ENCODE data around the gene MAPK1. TPM values are rescaled to one million over a fixed set of nuclear protein-coding genes. Genes with fewer than 3 reads are reported as not detected.
"Not testable (repeated sequence)": the region's sequence is repeated elsewhere in the genome, so short reads cannot be mapped to it uniquely, and the experiment has no call there.

The MAPK1 gene
- total and polyA plus RNA-seq, 2 donors (not counting 1 experiment from before 2014, with no cell fraction given) = 53.8 to 133 TPM

- H3K79me2 ChIP-seq (ENCODE audit: control insufficient read depth, insufficient read depth, low read length); H3K9me3 ChIP-seq (ENCODE audit: control insufficient read depth, insufficient read depth, low read depth, low read length); H3K4me2 ChIP-seq (ENCODE audit: extremely low read depth, insufficient read depth, low read length); H3K9ac ChIP-seq (ENCODE audit: insufficient read depth, low read length); H3K27me3 ChIP-seq (ENCODE audit: control insufficient read depth, insufficient read depth, low read length); H3K4me3 ChIP-seq (replicated peaks in 1 of 4; ENCODE audit: control extremely low read depth in 1 of 4, insufficient read depth in 1 of 4, low read depth in 3 of 4, low read length in 4 of 4); H3K4me1 ChIP-seq (ENCODE audit: control insufficient read depth, extremely low read depth, insufficient read depth, low read length); H3K27ac ChIP-seq (ENCODE audit: insufficient read depth, low read length); DNase-seq (ENCODE audit: low read depth in 2 of 2); H2AFZ ChIP-seq (ENCODE audit: low read length); H3K36me3 ChIP-seq (ENCODE audit: control insufficient read depth, insufficient read depth, low read length); H4K20me1 ChIP-seq (ENCODE audit: control insufficient read depth, extremely low read depth, insufficient read depth, low read length): not testable (repeated sequence)
These were observed 42.9 kb upstream of the MAPK1 start for GRCh38 chr22:21910367-21910766.

GRCh38 chr22:21909871-21910270, 42.4 kb upstream of the MAPK1 start:
- Histone ChIP-seq H3K27ac (ENCODE audit: insufficient read depth, low read length) (no peak overlapping the region), H3K36me3 (ENCODE audit: control insufficient read depth, insufficient read depth, low read length) (no peaks in the 10 kb centered on the region), H2AFZ (ENCODE audit: low read length) (no peak overlapping the region), H3K27me3 (ENCODE audit: control insufficient read depth, insufficient read depth, low read length) (no peaks in the 10 kb centered on the region), H4K20me1 (ENCODE audit: control insufficient read depth, extremely low read depth, insufficient read depth, low read length) (no peaks in the 10 kb centered on the region), H3K4me1 (ENCODE audit: control insufficient read depth, extremely low read depth, insufficient read depth, low read length) (no peaks in the 10 kb centered on the region), H3K4me2 (ENCODE audit: extremely low read depth, insufficient read depth, low read length) (no peak overlapping the region), H3K79me2 (ENCODE audit: control insufficient read depth, insufficient read depth, low read length) (no peaks in the 10 kb centered on the region), H3K4me3 (replicated peaks in 1 of 4; ENCODE audit: control extremely low read depth in 1 of 4, insufficient read depth in 1 of 4, low read depth in 3 of 4, low read length in 4 of 4) (no peak overlapping the region), H3K9ac (ENCODE audit: insufficient read depth, low read length) (no peak overlapping the region), H3K9me3 (ENCODE audit: control insufficient read depth, insufficient read depth, low read depth, low read length) (no peaks in the 10 kb centered on the region)
- TF ChIP-seq EZH2 (IDR thresholded peaks at IDR 0.05; ENCODE audit: low read length, missing control alignments) (no peak), CTCF (conservative IDR thresholded peaks at IDR 0.05 in 1 of 2, IDR thresholded peaks at IDR 0.05 in 1 of 2; ENCODE audit: low read depth in 1 of 2, low read length in 2 of 2) (no peak)
- no peak for DNase-seq (ENCODE audit: low read depth in 2 of 2)

GRCh38 chr22:21907638-21908522, 40.4 kb upstream of the MAPK1 start:
- no peaks in the 10 kb centered on the region for H3K27me3 ChIP-seq (ENCODE audit: control insufficient read depth, insufficient read depth, low read length)
- no peak overlapping the region for H2AFZ ChIP-seq (ENCODE audit: low read length)
- no peaks in the 10 kb centered on the region for H3K36me3 ChIP-seq (ENCODE audit: control insufficient read depth, insufficient read depth, low read length)
- H3K9me3 ChIP-seq (ENCODE audit: control insufficient read depth, insufficient read depth, low read depth, low read length) = no peaks in the 10 kb centered on the region
- TF ChIP-seq CTCF (conservative IDR thresholded peaks at IDR 0.05 in 1 of 2, IDR thresholded peaks at IDR 0.05 in 1 of 2; ENCODE audit: low read depth in 1 of 2, low read length in 2 of 2) (no peak), EZH2 (IDR thresholded peaks at IDR 0.05; ENCODE audit: low read length, missing control alignments) (no peak)
- no peak overlapping the region for H3K4me3 ChIP-seq (replicated peaks in 1 of 4; ENCODE audit: control extremely low read depth in 1 of 4, insufficient read depth in 1 of 4, low read depth in 3 of 4, low read length in 4 of 4)
- H3K79me2 ChIP-seq (ENCODE audit: control insufficient read depth, insufficient read depth, low read length) = no peaks in the 10 kb centered on the region
- H4K20me1 ChIP-seq (ENCODE audit: control insufficient read depth, extremely low read depth, insufficient read depth, low read length) = no peaks in the 10 kb centered on the region
- no peak overlapping the region for H3K27ac ChIP-seq (ENCODE audit: insufficient read depth, low read length)
- H3K4me1 ChIP-seq (ENCODE audit: control insufficient read depth, extremely low read depth, insufficient read depth, low read length) = no peaks in the 10 kb centered on the region
- no peak overlapping the region for H3K4me2 ChIP-seq (ENCODE audit: extremely low read depth, insufficient read depth, low read length)
- no peak overlapping the region for H3K9ac ChIP-seq (ENCODE audit: insufficient read depth, low read length)
- DNase-seq (ENCODE audit: low read depth in 2 of 2) = no peak

- not testable (repeated sequence) for H3K4me1 ChIP-seq (ENCODE audit: control insufficient read depth, extremely low read depth, insufficient read depth, low read length); H2AFZ ChIP-seq (ENCODE audit: low read length); H3K27ac ChIP-seq (ENCODE audit: insufficient read depth, low read length)
These were observed 37.8 kb upstream of the MAPK1 start for GRCh38 chr22:21905234-21905633.

More at GRCh38 chr22:21905234-21905633, 37.8 kb upstream of the MAPK1 start:
- H3K9me3 ChIP-seq (ENCODE audit: control insufficient read depth, insufficient read depth, low read depth, low read length); H3K36me3 ChIP-seq (ENCODE audit: control insufficient read depth, insufficient read depth, low read length); H3K27me3 ChIP-seq (ENCODE audit: control insufficient read depth, insufficient read depth, low read length); H3K79me2 ChIP-seq (ENCODE audit: control insufficient read depth, insufficient read depth, low read length); H3K4me3 ChIP-seq (replicated peaks in 1 of 4; ENCODE audit: control extremely low read depth in 1 of 4, insufficient read depth in 1 of 4, low read depth in 3 of 4, low read length in 4 of 4); H3K9ac ChIP-seq (ENCODE audit: insufficient read depth, low read length); DNase-seq (ENCODE audit: low read depth in 2 of 2); H4K20me1 ChIP-seq (ENCODE audit: control insufficient read depth, extremely low read depth, insufficient read depth, low read length); H3K4me2 ChIP-seq (ENCODE audit: extremely low read depth, insufficient read depth, low read length): not testable (repeated sequence)

Data from fibroblast of lung (primary cell).